Stimulated activated naive CD4-positive, alpha-beta T cell (primary cell): Measurements from ENCODE around the gene HAUS7.

Experiments used
- DNase-seq, 6 experiments: peaks; one replicate each; lab custom pipeline; 2025; lab: John Stamatoyannopoulos, UW

Gene HAUS7

GRCh38 chrX:153477364-153477857, 7.0 kb upstream of the HAUS7 start:
- no peak for DNase-seq

GRCh38 chrX:153476666-153477363, 6.4 kb upstream of the HAUS7 start:
- DNase-seq: no peak

GRCh38 chrX:153475751-153476281, 5.4 kb upstream of the HAUS7 start:
- DNase-seq: no peak

- no peak for DNase-seq
These were observed 4.9 kb upstream of the HAUS7 start for GRCh38 chrX:153475271-153475670.

- peak; percentile 8 to 45 (median 32) for DNase-seq
These were observed 4.3 kb upstream of the HAUS7 start for GRCh38 chrX:153474718-153475117.

GRCh38 chrX:153474266-153474665, 3.9 kb upstream of the HAUS7 start:
- DNase-seq: peak in 2 of 6 experiments; percentile 25 to 36

GRCh38 chrX:153473126-153473525, 2.8 kb upstream of the HAUS7 start:
- DNase-seq: no peak

- no peak for DNase-seq
These were observed 1.4 kb upstream of the HAUS7 start for GRCh38 chrX:153471663-153472280.

- DNase-seq: peak in 2 of 6 experiments; percentile 19 to 57
These were observed 465 bp downstream of the HAUS7 start for GRCh38 chrX:153469811-153470410.

- no peak for DNase-seq
These were observed 2.3 kb downstream of the HAUS7 start for GRCh38 chrX:153468008-153468580.

GRCh38 chrX:153465691-153466380, 4.5 kb downstream of the HAUS7 start:
- no peak for DNase-seq

- no peak for DNase-seq
These were observed 6.3 kb downstream of the HAUS7 start for GRCh38 chrX:153464116-153464515.

- DNase-seq: no peak
These were observed 6.8 kb downstream of the HAUS7 start for GRCh38 chrX:153463556-153463955.

GRCh38 chrX:153463031-153463430, 7.3 kb downstream of the HAUS7 start:
- DNase-seq: no peak

GRCh38 chrX:153462291-153462690, 8.1 kb downstream of the HAUS7 start:
- DNase-seq: no peak

GRCh38 chrX:153460826-153461225, 9.6 kb downstream of the HAUS7 start:
- peak; percentile 7 to 46 (median 20) for DNase-seq

GRCh38 chrX:153459986-153460385, 10.4 kb downstream of the HAUS7 start:
- DNase-seq: no peak

GRCh38 chrX:153458476-153458875, 11.9 kb downstream of the HAUS7 start:
- no peak for DNase-seq

GRCh38 chrX:153457827-153458466, 12.4 kb downstream of the HAUS7 start:
- no peak for DNase-seq

GRCh38 chrX:153457136-153457825, 13.1 kb downstream of the HAUS7 start:
- DNase-seq: no peak

- DNase-seq: no peak
These were observed 13.7 kb downstream of the HAUS7 start for GRCh38 chrX:153456704-153457103.
